Right renal cortex interstitium (tissue), 3 donors: Measurements from ENCODE around the gene MAP3K21. TPM values are rescaled to one million over a fixed set of nuclear protein-coding genes. Genes with fewer than 3 reads are reported as not detected.

Experiments
- DNase-seq, 3 donors: peaks; one replicate each; pipeline ENCODE4 v3.0.0-alpha.2; 2013; ENCODE audit warnings: low read depth in 3 of 3, low spot score in 2 of 3
- polyA plus RNA-seq, 3 donors: library from polyadenylated mRNA; unstranded; fragments of 120-200 nt; gene quantifications; one replicate each; pipeline ENCODE4 v1.2.1, GENCODE V29; 2013; ENCODE audit not compliant: insufficient read length in 3 of 3

Gene MAP3K21
- polyA plus RNA-seq, 3 donors, result 26.7 to 29.2 (median 28.3) TPM

- DNase-seq, result no peak
These were observed 56.5 kb downstream of the MAP3K21 start for GRCh38 chr1:233383984-233384383.

- no peak for DNase-seq
These were observed 58.8 kb downstream of the MAP3K21 start for GRCh38 chr1:233386336-233386735.

DNA sequence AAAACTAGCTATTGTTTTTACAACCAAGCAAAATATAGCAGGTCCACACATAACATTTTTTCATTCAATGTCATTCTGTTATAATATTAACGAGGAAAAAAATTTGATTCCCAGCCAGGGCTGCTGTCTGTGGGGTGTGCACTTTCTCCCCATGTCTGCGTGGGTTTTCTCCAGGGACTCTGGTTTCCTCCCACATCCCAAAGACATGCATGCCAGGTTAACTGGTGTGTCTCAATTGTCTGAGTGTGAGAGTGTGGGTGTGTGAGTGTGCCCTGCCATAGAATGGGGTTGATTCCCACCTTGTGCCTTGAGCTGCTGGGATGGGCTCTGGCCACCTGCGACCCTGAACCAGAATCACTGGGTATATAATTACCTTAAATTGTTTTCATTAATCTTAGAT, 60.1 kb downstream of the MAP3K21 start:
- no peak for DNase-seq

GRCh38 chr1:233389169-233389568, 61.6 kb downstream of the MAP3K21 start:
- DNase-seq, result no peak

DNA sequence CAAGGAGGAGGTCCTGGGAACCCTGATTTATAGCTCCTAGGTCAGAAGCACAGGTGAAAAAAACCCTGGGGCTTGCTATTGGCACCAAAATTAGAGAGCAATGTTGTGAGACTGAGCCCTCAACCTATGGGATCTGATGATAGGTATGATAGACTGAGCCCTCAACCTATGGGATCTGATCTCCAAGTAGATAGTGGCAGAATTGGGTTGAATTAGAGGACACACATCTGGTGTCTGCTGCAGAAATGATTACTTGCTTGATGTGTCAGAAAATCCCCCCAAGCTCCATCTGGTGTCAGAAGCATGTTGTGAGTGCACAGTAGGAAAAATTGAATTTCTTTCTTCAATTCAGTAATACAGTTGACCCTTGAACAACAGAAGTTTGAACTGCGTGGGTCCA, 62.4 kb downstream of the MAP3K21 start:
- DNase-seq, result no peak

GRCh38 chr1:233390842-233391737, 63.6 kb downstream of the MAP3K21 start:
- no peak for DNase-seq

GRCh38 chr1:233393084-233393840, 65.7 kb downstream of the MAP3K21 start:
- no peak for DNase-seq

GRCh38 chr1:233393926-233394680, 66.6 kb downstream of the MAP3K21 start:
- no peak for DNase-seq

DNA sequence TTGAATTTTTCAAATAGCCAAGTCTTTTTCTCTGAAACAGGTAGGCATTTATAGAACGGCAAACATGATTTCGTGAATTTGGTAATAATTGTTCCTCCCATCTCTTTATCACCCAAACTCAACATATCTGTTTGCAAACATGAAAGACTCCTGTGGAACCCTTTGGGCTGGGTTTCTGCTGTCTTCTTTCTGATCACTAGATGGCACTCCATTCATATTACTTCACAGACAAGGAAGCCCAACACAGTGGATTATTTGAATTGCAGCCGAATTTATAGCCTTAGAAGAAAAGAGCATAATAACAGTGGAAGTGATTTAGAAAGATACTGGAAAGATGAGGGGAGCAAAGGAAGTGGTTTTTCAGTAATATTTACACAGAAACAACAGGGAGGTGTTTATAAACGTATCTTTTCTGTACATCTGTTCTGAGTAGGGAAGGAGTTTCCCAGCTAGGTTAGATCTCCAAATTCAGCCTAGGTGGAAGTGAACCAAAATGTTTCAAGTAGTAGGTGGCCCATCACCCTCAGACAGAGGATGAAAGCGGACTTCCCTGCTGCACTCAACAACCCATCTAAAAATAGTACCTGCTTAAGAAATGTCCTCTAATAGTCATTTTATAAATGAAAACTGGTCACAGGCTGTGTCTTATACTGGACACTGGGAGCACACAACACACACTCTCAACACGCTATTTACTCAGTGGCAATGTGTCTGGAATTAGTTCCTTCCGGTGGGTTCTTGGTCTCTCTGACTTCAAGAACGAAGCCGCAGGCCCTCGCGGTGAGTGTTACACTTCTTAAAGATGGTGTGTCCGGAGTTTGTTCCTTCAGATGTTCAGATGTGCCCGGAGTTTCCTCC, 67.6 kb downstream of the MAP3K21 start:
- DNase-seq, result peak; percentile 40 to 48 (median 47)

DNA sequence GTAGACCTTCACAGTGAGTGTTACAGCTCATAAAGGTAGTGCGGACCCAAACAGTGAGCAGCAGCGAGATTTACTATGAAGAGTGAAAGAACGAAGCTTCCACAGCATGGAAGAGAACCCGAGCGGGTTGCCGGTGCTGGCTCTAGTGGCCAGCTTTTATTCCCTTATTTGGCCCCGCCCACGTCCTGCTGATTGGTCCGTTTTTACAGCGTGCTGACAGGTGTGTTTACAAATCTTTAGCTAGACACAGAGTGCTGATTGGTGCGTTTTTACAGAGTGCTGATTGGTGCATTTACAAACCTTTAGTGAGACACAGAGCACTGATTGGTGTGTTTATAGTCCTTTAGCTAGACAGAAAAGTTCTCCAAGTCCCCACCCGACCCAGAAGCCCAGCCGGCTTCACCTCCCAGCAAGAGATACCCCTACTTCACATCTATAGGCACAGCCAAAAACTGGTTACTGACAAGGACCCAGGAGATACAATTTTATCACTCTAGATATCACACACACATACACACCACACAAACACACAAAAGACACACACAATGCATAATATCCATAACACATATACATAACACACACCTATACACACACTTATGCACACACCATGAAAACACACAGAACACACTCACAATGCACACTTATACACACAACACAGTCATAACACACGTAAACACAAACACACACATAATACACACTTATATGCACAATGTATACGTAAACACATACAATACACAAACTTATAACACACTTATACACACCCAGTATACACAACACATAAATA, 68.5 kb downstream of the MAP3K21 start:
- DNase-seq, result no peak

DNA sequence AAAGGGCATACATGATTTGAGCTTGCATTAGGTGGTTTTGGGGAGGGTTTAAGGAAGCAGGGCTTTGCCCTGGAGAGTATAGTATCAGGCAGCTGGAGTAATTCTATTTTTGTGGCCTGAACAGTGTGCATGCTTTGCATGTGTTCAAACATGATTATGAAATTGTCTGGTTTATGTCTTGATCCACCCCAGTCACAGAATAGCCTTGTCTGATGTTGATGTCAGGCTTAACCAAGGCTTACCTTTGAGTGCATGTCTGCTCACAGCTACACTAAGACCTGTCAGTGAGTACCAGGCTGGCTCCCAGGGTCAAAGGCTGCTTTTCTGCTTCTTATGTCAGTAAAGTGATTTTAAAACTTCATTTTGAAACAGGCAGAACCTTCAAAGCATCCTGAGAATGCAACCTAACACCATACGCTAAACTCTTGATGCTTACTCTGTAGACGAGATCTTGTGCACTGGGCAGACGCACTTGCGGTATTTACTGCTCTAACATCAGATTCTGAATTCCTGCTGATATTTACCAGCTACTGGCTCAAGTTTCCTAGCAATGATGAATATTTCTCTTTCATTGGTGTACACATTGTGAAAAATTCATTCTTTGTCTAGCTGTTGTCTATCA, 78.9 kb downstream of the MAP3K21 start:
- DNase-seq, result no peak

- DNase-seq, result no peak
These were observed 79.6 kb downstream of the MAP3K21 start for GRCh38 chr1:233406994-233407631.

GRCh38 chr1:233409540-233409939, 82.0 kb downstream of the MAP3K21 start:
- no peak for DNase-seq

DNA sequence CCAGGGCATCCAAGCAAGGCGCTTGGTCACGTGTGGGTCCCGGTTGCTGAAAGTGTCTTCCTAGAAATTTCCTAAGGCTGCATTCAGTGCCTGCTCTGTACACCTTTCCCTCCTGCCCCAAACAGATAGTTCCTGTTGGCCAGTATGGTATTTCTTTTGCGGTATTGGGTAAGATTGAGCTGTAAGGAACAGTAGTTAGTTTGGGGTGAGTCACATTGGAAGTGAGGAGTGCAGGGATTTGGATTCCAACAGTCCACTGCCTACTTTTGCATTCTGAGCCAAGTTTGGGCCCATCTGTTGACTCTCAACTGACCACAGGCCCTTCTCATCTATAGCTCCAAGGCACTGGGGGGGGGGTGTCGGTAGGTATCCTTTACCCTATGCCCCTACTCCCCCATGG, 83.4 kb downstream of the MAP3K21 start:
- DNase-seq, result no peak

DNA sequence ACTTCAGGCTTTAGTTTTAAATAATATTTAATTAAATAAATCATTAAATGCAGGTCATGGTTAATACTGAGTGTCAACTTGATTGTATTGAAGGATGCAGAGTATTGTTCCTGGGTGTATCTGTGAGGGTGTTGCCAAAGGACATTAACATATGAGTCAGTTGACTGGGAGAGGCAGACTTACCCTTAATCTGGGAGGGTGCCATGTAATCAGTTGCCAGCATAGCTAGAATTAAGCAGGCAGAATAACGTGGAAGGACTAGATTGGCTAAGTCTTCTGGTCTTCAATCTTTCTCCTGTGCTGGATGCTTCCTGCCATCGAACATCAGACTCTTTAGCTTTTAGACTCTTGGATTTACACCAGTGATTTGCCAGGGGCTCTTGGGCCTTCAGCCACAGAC, 85.3 kb downstream of the MAP3K21 start:
- no peak for DNase-seq

- no peak for DNase-seq
These were observed 93.8 kb downstream of the MAP3K21 start for GRCh38 chr1:233421293-233421692.

DNA sequence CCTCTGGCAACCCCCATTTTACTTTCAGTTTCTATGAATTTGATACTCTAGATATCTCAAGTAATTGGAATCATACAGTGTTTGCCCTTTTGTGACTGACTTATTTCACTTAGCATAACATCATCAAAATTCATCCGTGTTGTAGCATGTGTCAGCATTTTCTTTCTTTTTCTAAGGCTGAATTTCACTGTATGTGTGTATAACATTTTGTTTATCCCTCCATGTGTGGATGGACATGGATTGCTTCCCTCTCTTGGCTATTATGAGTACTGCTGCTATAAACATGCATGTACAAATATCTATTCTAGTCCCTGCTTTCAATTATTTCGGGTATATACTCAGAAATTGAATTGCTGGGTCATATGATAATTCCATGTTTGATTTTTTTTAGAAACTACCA, 97.3 kb downstream of the MAP3K21 start:
- no peak for DNase-seq

GRCh38 chr1:233427907-233428306, 100.4 kb downstream of the MAP3K21 start:
- DNase-seq, result no peak
